Measurements from ENCODE around the gene OR4D9.
"Not testable (repeated sequence)": the region's sequence is repeated elsewhere in the genome, so short reads cannot be mapped to it uniquely, and the experiment has no call there.

Gene OR4D9

DNA sequence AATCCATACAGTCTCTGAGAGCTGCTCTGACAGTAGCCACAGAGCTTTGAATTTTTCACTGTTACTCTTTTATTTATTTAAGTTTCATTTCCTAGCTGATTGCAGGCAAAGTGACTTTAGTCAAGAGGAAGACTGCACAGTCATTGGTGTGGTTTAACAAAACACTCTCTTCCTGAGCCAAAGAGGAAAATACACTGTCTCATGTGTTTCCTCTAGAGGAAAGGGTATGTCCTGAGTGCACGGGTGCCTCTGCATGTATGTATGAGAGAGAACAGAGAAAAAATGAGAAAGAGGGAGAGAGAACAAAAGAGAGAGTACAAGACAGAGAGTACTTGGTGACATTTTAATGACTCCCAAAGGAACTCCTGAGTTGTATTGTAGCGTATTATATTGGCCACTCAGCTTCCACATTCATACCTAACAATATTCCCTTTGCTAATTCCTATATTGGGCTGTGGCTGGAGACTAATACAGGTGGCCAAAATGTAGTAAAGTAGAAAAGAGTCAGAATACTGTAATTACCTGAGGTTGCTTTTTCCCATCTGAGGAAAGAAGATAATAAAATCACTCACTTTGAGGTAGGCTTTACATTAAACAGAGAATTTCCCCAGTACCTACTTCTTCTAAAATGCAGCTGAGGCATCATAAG, at the start of gene OR4D9:
Gene OR4D9, plus strand, starts transcription at position 599 of the 649 bp plus-strand sequence. CDS start 3,374 bp downstream, outside the sequence.
- Histone ChIP-seq H3K36me3 (ENCODE audit: control insufficient read depth, insufficient read depth, low read length) (no peaks in the 10 kb centered on the region), H3K4me3 (ENCODE audit: low read depth, low read length) (no peak within 1 kb of the TSS), H3K4me1 (ENCODE audit: control insufficient read depth, insufficient read depth, low read length) (no peaks in the 10 kb centered on the region), H3K27me3 (ENCODE audit: control insufficient read depth, insufficient read depth, low read length) (no peaks in the 10 kb centered on the region), H3K9me3 (ENCODE audit: control insufficient read depth, insufficient read depth, low read length) (no peaks in the 10 kb centered on the region), H3K9ac (ENCODE audit: low read depth, low read length) (no peak within 1 kb of the TSS)

- Histone ChIP-seq H3K36me3 (ENCODE audit: control insufficient read depth, insufficient read depth, low read length) (no peaks in the 10 kb centered on the region), H3K4me3 (ENCODE audit: low read depth, low read length) (no peak overlapping the region), H3K9ac (ENCODE audit: low read depth, low read length) (no peak overlapping the region), H3K4me1 (ENCODE audit: control insufficient read depth, insufficient read depth, low read length) (no peaks in the 10 kb centered on the region), H3K9me3 (ENCODE audit: control insufficient read depth, insufficient read depth, low read length) (no peaks in the 10 kb centered on the region), H3K27me3 (ENCODE audit: control insufficient read depth, insufficient read depth, low read length) (no peaks in the 10 kb centered on the region)
Measured at GRCh38 chr11:59463190-59463641, 48.1 kb upstream of the OR4D9 start.

GRCh38 chr11:59473015-59473414, 38.3 kb upstream of the OR4D9 start, which contains the start of gene OR4D10:
TSS of gene OR4D10 (plus strand) at chr11:59473315. CDS start at chr11:59477430, 4,115 bp downstream.
- no peaks in the 10 kb centered on the region for H3K27me3 ChIP-seq (ENCODE audit: control insufficient read depth, insufficient read depth, low read length)
- no peak within 1 kb of the TSS for H3K9ac ChIP-seq (ENCODE audit: low read depth, low read length)
- H3K4me3 ChIP-seq (ENCODE audit: low read depth, low read length): no peak within 1 kb of the TSS
- no peaks in the 10 kb centered on the region for H3K4me1 ChIP-seq (ENCODE audit: control insufficient read depth, insufficient read depth, low read length)
- H3K36me3 ChIP-seq (ENCODE audit: control insufficient read depth, insufficient read depth, low read length): no peaks in the 10 kb centered on the region
- H3K9me3 ChIP-seq (ENCODE audit: control insufficient read depth, insufficient read depth, low read length): no peaks in the 10 kb centered on the region

DNA sequence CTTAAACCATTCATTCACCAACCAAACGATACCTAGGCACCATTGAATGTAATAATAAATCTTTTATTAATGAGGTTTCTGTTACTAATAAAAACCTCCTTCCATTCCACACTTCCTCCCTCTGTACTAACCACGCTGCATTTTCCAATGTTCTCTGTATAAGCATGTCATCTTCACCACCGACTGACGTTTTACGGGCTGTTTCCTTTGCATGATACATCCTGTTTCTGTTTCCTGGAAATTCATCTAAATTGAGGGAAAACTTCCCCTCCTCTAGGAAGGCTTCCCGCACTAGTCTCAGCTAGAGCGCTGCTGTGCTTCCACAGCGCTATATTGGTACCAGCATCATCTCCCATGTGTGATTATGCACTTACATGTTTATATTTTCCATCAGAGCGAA, 36.2 kb upstream of the OR4D9 start:
- H3K4me3 ChIP-seq (ENCODE audit: low read depth, low read length): no peak overlapping the region
- no peaks in the 10 kb centered on the region for H3K27me3 ChIP-seq (ENCODE audit: control insufficient read depth, insufficient read depth, low read length)
- H3K9me3 ChIP-seq (ENCODE audit: control insufficient read depth, insufficient read depth, low read length): no peaks in the 10 kb centered on the region
- no peaks in the 10 kb centered on the region for H3K36me3 ChIP-seq (ENCODE audit: control insufficient read depth, insufficient read depth, low read length)
- no peak overlapping the region for H3K9ac ChIP-seq (ENCODE audit: low read depth, low read length)
- no peaks in the 10 kb centered on the region for H3K4me1 ChIP-seq (ENCODE audit: control insufficient read depth, insufficient read depth, low read length)

DNA sequence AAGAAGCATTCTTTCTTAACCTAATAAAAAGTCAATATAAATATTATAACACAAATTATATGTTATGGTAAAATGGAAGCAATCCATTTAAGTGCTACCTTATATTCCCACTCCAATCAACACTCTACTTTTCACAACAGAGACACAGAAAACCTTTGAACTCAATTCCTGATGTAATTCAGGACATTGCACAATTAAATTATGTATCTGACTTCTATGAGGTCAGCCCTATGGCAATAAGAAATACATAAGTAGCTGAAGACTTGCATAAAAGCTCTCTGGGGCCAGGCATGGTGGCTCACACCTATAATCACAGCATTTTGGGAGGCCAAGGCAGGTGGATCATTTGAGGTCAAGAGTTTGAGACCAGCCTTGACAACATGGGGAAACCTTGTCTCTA, 31.4 kb upstream of the OR4D9 start:
- no peaks in the 10 kb centered on the region for H3K4me1 ChIP-seq (ENCODE audit: control insufficient read depth, insufficient read depth, low read length)
- no peak overlapping the region for H3K4me3 ChIP-seq (ENCODE audit: low read depth, low read length)
- no peak overlapping the region for H3K9ac ChIP-seq (ENCODE audit: low read depth, low read length)
- H3K9me3 ChIP-seq (ENCODE audit: control insufficient read depth, insufficient read depth, low read length): no peaks in the 10 kb centered on the region
- no peaks in the 10 kb centered on the region for H3K36me3 ChIP-seq (ENCODE audit: control insufficient read depth, insufficient read depth, low read length)
- no peaks in the 10 kb centered on the region for H3K27me3 ChIP-seq (ENCODE audit: control insufficient read depth, insufficient read depth, low read length)

- no peak overlapping the region for H3K4me3 ChIP-seq (ENCODE audit: low read depth, low read length)
- no peaks in the 10 kb centered on the region for H3K36me3 ChIP-seq (ENCODE audit: control insufficient read depth, insufficient read depth, low read length)
- no peaks in the 10 kb centered on the region for H3K27me3 ChIP-seq (ENCODE audit: control insufficient read depth, insufficient read depth, low read length)
- H3K4me1 ChIP-seq (ENCODE audit: control insufficient read depth, insufficient read depth, low read length): no peaks in the 10 kb centered on the region
- no peaks in the 10 kb centered on the region for H3K9me3 ChIP-seq (ENCODE audit: control insufficient read depth, insufficient read depth, low read length)
- no peak overlapping the region for H3K9ac ChIP-seq (ENCODE audit: low read depth, low read length)
Measured at GRCh38 chr11:59480359-59480758, 31.0 kb upstream of the OR4D9 start.

DNA sequence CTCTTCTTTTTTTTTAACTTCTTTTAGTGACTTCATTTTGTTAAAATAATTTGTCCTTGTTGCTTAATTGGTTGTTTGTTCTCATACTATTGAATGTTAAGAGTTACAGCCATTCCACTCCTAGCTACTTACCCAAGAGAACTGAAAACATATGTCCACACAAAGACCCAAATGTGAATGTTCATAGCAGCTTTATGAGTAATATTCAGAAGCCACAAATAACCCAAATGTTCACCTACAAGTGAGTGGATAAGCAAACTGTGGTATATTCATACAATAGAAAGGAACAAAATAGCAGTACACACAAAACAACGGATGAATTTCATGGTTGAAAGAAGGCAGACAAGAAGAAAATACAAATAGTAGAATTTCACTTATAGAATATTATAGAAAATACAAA, 9.4 kb upstream of the OR4D9 start:
- Histone ChIP-seq H3K9ac (ENCODE audit: low read depth, low read length) (no peak overlapping the region), H3K4me1 (ENCODE audit: control insufficient read depth, insufficient read depth, low read length) (no peaks in the 10 kb centered on the region), H3K36me3 (ENCODE audit: control insufficient read depth, insufficient read depth, low read length) (no peaks in the 10 kb centered on the region), H3K27me3 (ENCODE audit: control insufficient read depth, insufficient read depth, low read length) (no peaks in the 10 kb centered on the region), H3K9me3 (ENCODE audit: control insufficient read depth, insufficient read depth, low read length) (no peaks in the 10 kb centered on the region), H3K4me3 (ENCODE audit: low read depth, low read length) (no peak overlapping the region)

DNA sequence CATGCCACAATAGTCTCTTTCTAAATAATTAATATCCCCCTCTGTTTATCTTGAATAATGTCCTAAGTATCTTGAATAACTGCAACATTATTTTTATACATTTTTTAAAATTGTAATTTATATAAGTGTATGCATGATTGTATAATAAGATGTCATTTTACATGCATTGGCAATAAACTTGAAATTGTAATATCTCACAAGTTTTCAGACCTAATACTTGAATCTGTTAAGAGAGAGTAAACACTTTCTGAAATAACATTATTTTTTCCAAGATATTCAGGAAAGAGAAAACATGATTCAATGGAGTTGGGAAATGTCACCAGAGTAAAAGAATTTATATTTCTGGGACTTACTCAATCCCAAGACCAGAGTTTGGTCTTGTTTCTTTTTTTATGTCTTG, 8.1 kb upstream of the OR4D9 start, which contains the start of gene OR4D11:
Gene OR4D11, plus strand, starts transcription at position 301 of the 400 bp plus-strand sequence. Its CDS starts 0 bp downstream, at position 301.
- Histone ChIP-seq H3K27me3 (ENCODE audit: control insufficient read depth, insufficient read depth, low read length) (no peaks in the 10 kb centered on the region), H3K9me3 (ENCODE audit: control insufficient read depth, insufficient read depth, low read length) (no peaks in the 10 kb centered on the region), H3K4me3 (ENCODE audit: low read depth, low read length) (no peak within 1 kb of the TSS), H3K4me1 (ENCODE audit: control insufficient read depth, insufficient read depth, low read length) (no peaks in the 10 kb centered on the region), H3K9ac (ENCODE audit: low read depth, low read length) (no peak within 1 kb of the TSS), H3K36me3 (ENCODE audit: control insufficient read depth, insufficient read depth, low read length) (no peaks in the 10 kb centered on the region)

DNA sequence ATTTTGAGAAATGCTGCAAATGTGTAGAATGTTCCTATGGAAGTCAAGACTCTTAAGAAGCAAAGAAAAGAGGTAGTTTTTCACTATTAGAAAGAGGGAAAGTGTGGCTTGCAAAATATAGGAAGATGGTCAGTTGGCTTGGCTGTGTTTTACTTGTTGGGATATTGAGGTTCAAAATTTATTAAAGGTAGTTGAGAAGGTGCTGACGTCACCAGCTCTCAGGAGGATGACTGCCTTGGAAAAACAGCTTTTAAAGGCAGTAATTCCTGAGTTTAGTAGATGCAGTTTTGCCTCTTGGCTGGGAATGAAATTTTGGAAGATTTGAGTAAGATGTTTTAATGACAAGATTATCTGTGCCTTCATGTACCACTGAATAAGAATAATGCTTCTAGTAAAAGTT, 336 bp downstream of the OR4D9 start:
- Histone ChIP-seq H3K9ac (ENCODE audit: low read depth, low read length) (no peak overlapping the region), H3K4me3 (ENCODE audit: low read depth, low read length) (no peak overlapping the region)

GRCh38 chr11:59520139-59520538, 8.8 kb downstream of the OR4D9 start:
- H3K4me3 ChIP-seq (ENCODE audit: low read depth, low read length): not testable (repeated sequence)

More for the DNA sequence above, 336 bp downstream of the OR4D9 start:
- no peaks in the 10 kb centered on the region for H3K27me3 ChIP-seq (ENCODE audit: control insufficient read depth, insufficient read depth, low read length)
- H3K9me3 ChIP-seq (ENCODE audit: control insufficient read depth, insufficient read depth, low read length): no peaks in the 10 kb centered on the region
- no peaks in the 10 kb centered on the region for H3K4me1 ChIP-seq (ENCODE audit: control insufficient read depth, insufficient read depth, low read length)
- H3K36me3 ChIP-seq (ENCODE audit: control insufficient read depth, insufficient read depth, low read length): no peaks in the 10 kb centered on the region

DNA sequence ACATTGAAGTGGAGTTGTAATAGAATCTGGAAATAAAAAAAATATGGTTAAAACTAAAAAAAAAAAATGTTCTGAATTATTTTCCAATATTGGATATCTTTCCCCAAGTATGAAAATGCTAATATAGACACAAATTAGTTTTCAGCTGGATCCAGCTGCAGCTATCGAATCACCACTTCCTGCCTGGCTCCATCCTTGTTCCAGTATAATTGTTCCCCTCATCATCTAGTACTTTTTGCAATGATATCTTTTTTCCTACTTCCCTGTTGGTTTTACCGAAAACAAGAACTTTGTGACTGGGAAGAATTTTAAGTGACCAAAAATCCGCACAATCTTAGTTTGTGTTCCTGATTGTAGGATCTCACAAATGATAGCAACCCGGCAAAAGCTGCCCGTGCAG, 9.4 kb downstream of the OR4D9 start:
- no peaks in the 10 kb centered on the region for H3K36me3 ChIP-seq (ENCODE audit: control insufficient read depth, insufficient read depth, low read length)
- no peaks in the 10 kb centered on the region for H3K9me3 ChIP-seq (ENCODE audit: control insufficient read depth, insufficient read depth, low read length)
- no peaks in the 10 kb centered on the region for H3K27me3 ChIP-seq (ENCODE audit: control insufficient read depth, insufficient read depth, low read length)
- H3K9ac ChIP-seq (ENCODE audit: low read depth, low read length): no peak overlapping the region
- no peaks in the 10 kb centered on the region for H3K4me1 ChIP-seq (ENCODE audit: control insufficient read depth, insufficient read depth, low read length)
- no peak overlapping the region for H3K4me3 ChIP-seq (ENCODE audit: low read depth, low read length)

More at GRCh38 chr11:59520139-59520538, 8.8 kb downstream of the OR4D9 start:
- not testable (repeated sequence) for H3K36me3 ChIP-seq (ENCODE audit: control insufficient read depth, insufficient read depth, low read length); H3K4me1 ChIP-seq (ENCODE audit: control insufficient read depth, insufficient read depth, low read length); H3K9ac ChIP-seq (ENCODE audit: low read depth, low read length); H3K9me3 ChIP-seq (ENCODE audit: control insufficient read depth, insufficient read depth, low read length); H3K27me3 ChIP-seq (ENCODE audit: control insufficient read depth, insufficient read depth, low read length)

- no peaks in the 10 kb centered on the region for H3K27me3 ChIP-seq (ENCODE audit: control insufficient read depth, insufficient read depth, low read length)
- H3K4me3 ChIP-seq (ENCODE audit: low read depth, low read length): no peak overlapping the region
- no peaks in the 10 kb centered on the region for H3K36me3 ChIP-seq (ENCODE audit: control insufficient read depth, insufficient read depth, low read length)
- H3K4me1 ChIP-seq (ENCODE audit: control insufficient read depth, insufficient read depth, low read length): peaks cover 12% of the 10 kb centered on the region
- no peak overlapping the region for H3K9ac ChIP-seq (ENCODE audit: low read depth, low read length)
- H3K9me3 ChIP-seq (ENCODE audit: control insufficient read depth, insufficient read depth, low read length): no peaks in the 10 kb centered on the region
Measured at GRCh38 chr11:59523541-59523940, 12.2 kb downstream of the OR4D9 start.
